ENCODE results near the gene ADAM12.

Gene ADAM12

DNA sequence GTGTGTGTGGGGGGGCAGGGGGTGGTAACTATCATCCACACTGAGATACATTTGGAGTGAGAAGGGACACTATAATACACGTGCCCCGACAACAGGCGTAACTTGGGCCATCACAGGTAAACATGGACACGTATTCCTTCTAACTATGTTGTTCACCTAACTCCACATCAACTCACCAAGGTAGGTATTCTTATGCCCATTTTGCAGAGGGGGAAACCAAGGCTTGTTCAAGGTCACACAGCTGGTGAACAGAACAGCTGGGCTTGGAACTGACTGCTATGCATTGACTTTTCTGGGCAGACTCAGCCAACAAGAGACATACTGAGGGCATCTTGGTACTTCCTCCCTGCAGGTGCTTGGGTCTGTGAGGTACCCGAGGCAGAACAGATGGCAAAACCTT, 170.1 kb downstream of the ADAM12 start:
- no peak overlapping the region for H3K27ac ChIP-seq (ENCODE audit: low read depth, low read length)
- no peaks in the 10 kb centered on the region for H3K79me2 ChIP-seq (ENCODE audit: control insufficient read depth, low read length)
- no peaks in the 10 kb centered on the region for H3F3A ChIP-seq (ENCODE audit: control insufficient read depth, insufficient read depth)
- no peaks in the 10 kb centered on the region for H3K36me3 ChIP-seq (ENCODE audit: control insufficient read depth, low read length)
- no peak overlapping the region for H3K4me3 ChIP-seq (ENCODE audit: low read length)
- H3K27me3 ChIP-seq (ENCODE audit: control insufficient read depth, low read length), result no peaks in the 10 kb centered on the region
- H3K4me2 ChIP-seq (ENCODE audit: low read length), result no peak overlapping the region
- no peaks in the 10 kb centered on the region for H4K20me1 ChIP-seq (ENCODE audit: control insufficient read depth, insufficient read depth, low read depth, low read length)
- no peaks in the 10 kb centered on the region for H3K4me1 ChIP-seq (ENCODE audit: control insufficient read depth, low read length)
- H3K9me3 ChIP-seq (ENCODE audit: control insufficient read depth, insufficient read depth, low read length), result no peaks in the 10 kb centered on the region
- no peaks in the 10 kb centered on the region for H3K9me2 ChIP-seq (replicated peaks; ENCODE audit: control insufficient read depth, low read length)
- no peak for TF ChIP-seq EZH2phosphoT487 (IDR thresholded peaks at IDR 0.05; ENCODE audit: borderline replicate concordance, low read length)
- TF ChIP-seq, protein P1, sequence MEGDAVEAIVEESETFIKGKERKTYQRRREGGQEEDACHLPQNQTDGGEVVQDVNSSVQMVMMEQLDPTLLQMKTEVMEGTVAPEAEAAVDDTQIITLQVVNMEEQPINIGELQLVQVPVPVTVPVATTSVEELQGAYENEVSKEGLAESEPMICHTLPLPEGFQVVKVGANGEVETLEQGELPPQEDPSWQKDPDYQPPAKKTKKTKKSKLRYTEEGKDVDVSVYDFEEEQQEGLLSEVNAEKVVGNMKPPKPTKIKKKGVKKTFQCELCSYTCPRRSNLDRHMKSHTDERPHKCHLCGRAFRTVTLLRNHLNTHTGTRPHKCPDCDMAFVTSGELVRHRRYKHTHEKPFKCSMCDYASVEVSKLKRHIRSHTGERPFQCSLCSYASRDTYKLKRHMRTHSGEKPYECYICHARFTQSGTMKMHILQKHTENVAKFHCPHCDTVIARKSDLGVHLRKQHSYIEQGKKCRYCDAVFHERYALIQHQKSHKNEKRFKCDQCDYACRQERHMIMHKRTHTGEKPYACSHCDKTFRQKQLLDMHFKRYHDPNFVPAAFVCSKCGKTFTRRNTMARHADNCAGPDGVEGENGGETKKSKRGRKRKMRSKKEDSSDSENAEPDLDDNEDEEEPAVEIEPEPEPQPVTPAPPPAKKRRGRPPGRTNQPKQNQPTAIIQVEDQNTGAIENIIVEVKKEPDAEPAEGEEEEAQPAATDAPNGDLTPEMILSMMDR (IDR thresholded peaks at IDR 0.05; ENCODE audit: low read depth, low read length, poor library complexity, severe bottlenecking), result no peak

DNA sequence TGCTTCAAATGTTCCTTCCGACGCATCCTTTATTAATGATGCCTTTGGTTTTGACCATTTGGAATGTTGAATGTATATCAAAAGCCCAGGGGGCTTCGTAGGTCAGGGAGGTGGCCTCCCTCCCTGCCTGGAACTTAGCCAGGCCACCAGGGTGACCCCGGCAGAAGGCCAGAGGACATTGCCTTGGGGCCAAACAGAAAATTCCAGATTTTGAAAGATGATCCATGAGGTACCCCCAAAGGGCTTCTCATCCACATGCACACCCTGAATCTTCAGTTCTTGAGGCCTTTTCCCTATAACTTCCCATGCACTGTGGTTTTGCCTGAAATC, 171.7 kb downstream of the ADAM12 start:
- H3K27me3 ChIP-seq (ENCODE audit: control insufficient read depth, low read length), result no peaks in the 10 kb centered on the region
- TF ChIP-seq, protein P1 (IDR thresholded peaks at IDR 0.05; ENCODE audit: low read depth, low read length, poor library complexity, severe bottlenecking), result no peak
- no peak for TF ChIP-seq EZH2phosphoT487 (IDR thresholded peaks at IDR 0.05; ENCODE audit: borderline replicate concordance, low read length)
- H3K79me2 ChIP-seq (ENCODE audit: control insufficient read depth, low read length), result no peaks in the 10 kb centered on the region

DNA sequence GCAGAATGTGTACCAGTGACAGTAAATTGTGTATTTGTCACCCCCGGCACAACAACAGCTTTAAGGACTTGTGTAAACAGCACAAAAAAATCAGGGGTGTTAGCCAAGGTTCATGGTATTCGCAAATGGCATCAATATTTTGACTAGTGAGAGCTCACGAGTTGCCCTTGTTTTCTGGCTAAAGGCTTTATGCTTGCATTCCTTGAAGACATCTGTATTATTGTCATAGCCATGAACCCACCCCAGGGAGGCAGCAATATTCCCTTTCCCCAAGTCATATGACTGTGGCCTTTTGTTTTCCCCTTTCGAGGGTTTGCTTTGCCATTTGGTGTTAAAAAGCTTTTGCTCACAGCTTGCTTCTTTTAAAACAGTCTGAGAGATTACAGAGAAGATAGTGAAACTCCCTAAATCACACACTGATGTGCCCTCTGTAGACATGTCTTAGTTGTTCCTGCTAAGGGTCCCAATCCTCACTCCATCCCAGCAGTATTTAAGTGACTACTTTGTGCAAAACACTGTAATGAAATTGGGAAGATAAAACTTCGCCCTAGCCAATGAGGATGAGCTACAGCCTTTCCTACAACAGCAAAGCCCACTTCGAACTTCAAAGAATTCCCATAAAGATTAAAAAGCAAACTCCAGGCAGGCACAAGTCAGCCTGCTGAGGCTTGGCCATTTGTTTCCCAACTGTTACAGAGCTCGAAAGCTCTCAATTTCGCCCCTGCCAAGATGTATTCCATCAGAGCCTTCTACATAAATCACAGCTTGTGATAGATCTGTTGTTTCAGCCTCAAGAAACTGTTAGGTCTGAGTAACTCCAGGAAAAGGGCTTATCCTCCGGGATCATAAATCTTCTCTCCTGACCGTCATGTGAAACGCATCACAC, 172.3 kb downstream of the ADAM12 start:
- no peaks in the 10 kb centered on the region for H3K4me1 ChIP-seq (ENCODE audit: control insufficient read depth, low read length)
- no peaks in the 10 kb centered on the region for H3K9me3 ChIP-seq (ENCODE audit: control insufficient read depth, insufficient read depth, low read length)
- H3K9me2 ChIP-seq (replicated peaks; ENCODE audit: control insufficient read depth, low read length), result no peaks in the 10 kb centered on the region
- H3K27me3 ChIP-seq (ENCODE audit: control insufficient read depth, low read length), result no peaks in the 10 kb centered on the region
- H3K4me2 ChIP-seq (ENCODE audit: low read length), result no peak overlapping the region
- H3K4me3 ChIP-seq (ENCODE audit: low read length), result no peak overlapping the region
- TF ChIP-seq EZH2phosphoT487 (IDR thresholded peaks at IDR 0.05; ENCODE audit: borderline replicate concordance, low read length), result no peak
- TF ChIP-seq, protein P1 (IDR thresholded peaks at IDR 0.05; ENCODE audit: low read depth, low read length, poor library complexity, severe bottlenecking), result no peak
- H3K27ac ChIP-seq (ENCODE audit: low read depth, low read length), result no peak overlapping the region
- H3K79me2 ChIP-seq (ENCODE audit: control insufficient read depth, low read length), result no peaks in the 10 kb centered on the region
- no peaks in the 10 kb centered on the region for H3F3A ChIP-seq (ENCODE audit: control insufficient read depth, insufficient read depth)
- no peaks in the 10 kb centered on the region for H3K36me3 ChIP-seq (ENCODE audit: control insufficient read depth, low read length)
- no peaks in the 10 kb centered on the region for H4K20me1 ChIP-seq (ENCODE audit: control insufficient read depth, insufficient read depth, low read depth, low read length)

More for the DNA sequence above, 171.7 kb downstream of the ADAM12 start:
- Histone ChIP-seq H3K4me3 (ENCODE audit: low read length) (no peak overlapping the region), H3F3A (ENCODE audit: control insufficient read depth, insufficient read depth) (no peaks in the 10 kb centered on the region), H3K9me2 (replicated peaks; ENCODE audit: control insufficient read depth, low read length) (no peaks in the 10 kb centered on the region), H3K27ac (ENCODE audit: low read depth, low read length) (no peak overlapping the region), H3K4me1 (ENCODE audit: control insufficient read depth, low read length) (no peaks in the 10 kb centered on the region), H4K20me1 (ENCODE audit: control insufficient read depth, insufficient read depth, low read depth, low read length) (no peaks in the 10 kb centered on the region), H3K9me3 (ENCODE audit: control insufficient read depth, insufficient read depth, low read length) (no peaks in the 10 kb centered on the region), H3K36me3 (ENCODE audit: control insufficient read depth, low read length) (no peaks in the 10 kb centered on the region), H3K4me2 (ENCODE audit: low read length) (no peak overlapping the region)

Measured in DOHH2 (cell line).